ENCODE measurements around the gene POLR3E.

Gene POLR3E

GRCh38 chr16:22317001-22317530, 19.9 kb downstream of the POLR3E start:
- ATAC-seq (no peak), DNase-seq (no peak)
- no peaks in the 10 kb centered on the region for H3K27me3 Mint-ChIP-seq
- H3K27ac Mint-ChIP-seq = peak overlapping the region; percentile 4
- no peaks in the 10 kb centered on the region for H3K9me3 Mint-ChIP-seq
- H3K4me1 Mint-ChIP-seq = peaks cover 9% of the 10 kb centered on the region
- H3K36me3 Mint-ChIP-seq (ENCODE audit: low read depth) = peaks cover 43% of the 10 kb centered on the region
- no peak overlapping the region for H3K4me3 Mint-ChIP-seq

- no peaks in the 10 kb centered on the region for H3K27me3 Mint-ChIP-seq
- peaks cover 42% of the 10 kb centered on the region for H3K36me3 Mint-ChIP-seq (ENCODE audit: low read depth)
- H3K4me1 Mint-ChIP-seq = peaks cover 9% of the 10 kb centered on the region
- no peak for DNase-seq
- H3K27ac Mint-ChIP-seq = peak overlapping the region; percentile 4
- H3K9me3 Mint-ChIP-seq = no peaks in the 10 kb centered on the region
- no peak overlapping the region for H3K4me3 Mint-ChIP-seq
- no peak for ATAC-seq
Measured at GRCh38 chr16:22317625-22318024, 20.4 kb downstream of the POLR3E start.

- Mint-ChIP-seq H3K4me1 (peaks cover 9% of the 10 kb centered on the region), H3K9me3 (no peaks in the 10 kb centered on the region), H3K27me3 (no peaks in the 10 kb centered on the region), H3K36me3 (ENCODE audit: low read depth) (peaks cover 43% of the 10 kb centered on the region), H3K27ac (no peak overlapping the region), H3K4me3 (no peak overlapping the region)
- peak; percentile 69 for DNase-seq
- no peak for ATAC-seq
Measured at GRCh38 chr16:22318690-22319358, 21.6 kb downstream of the POLR3E start.

- Mint-ChIP-seq H3K4me3 (no peak overlapping the region), H3K9me3 (no peaks in the 10 kb centered on the region), H3K27ac (peak overlapping the region; percentile 68), H3K4me1 (peaks cover 9% of the 10 kb centered on the region), H3K36me3 (ENCODE audit: low read depth) (peaks cover 43% of the 10 kb centered on the region), H3K27me3 (no peaks in the 10 kb centered on the region)
- ATAC-seq (no peak), DNase-seq (no peak)
Measured at GRCh38 chr16:22320572-22321339, 23.5 kb downstream of the POLR3E start.

GRCh38 chr16:22321340-22322001, 24.3 kb downstream of the POLR3E start:
- Mint-ChIP-seq H3K4me3 (no peak overlapping the region), H3K4me1 (peaks cover 9% of the 10 kb centered on the region), H3K27ac (peak overlapping the region; percentile 68), H3K9me3 (no peaks in the 10 kb centered on the region), H3K36me3 (ENCODE audit: low read depth) (peaks cover 41% of the 10 kb centered on the region), H3K27me3 (no peaks in the 10 kb centered on the region)
- ATAC-seq (peak; percentile 59), DNase-seq (peak; percentile 67)

GRCh38 chr16:22322021-22322471, 24.8 kb downstream of the POLR3E start:
- Mint-ChIP-seq H3K36me3 (ENCODE audit: low read depth) (peaks cover 45% of the 10 kb centered on the region), H3K4me1 (peaks cover 9% of the 10 kb centered on the region), H3K9me3 (no peaks in the 10 kb centered on the region), H3K27ac (no peak overlapping the region), H3K4me3 (no peak overlapping the region), H3K27me3 (no peaks in the 10 kb centered on the region)
- no peak for DNase-seq
- ATAC-seq = no peak

- DNase-seq (no peak), ATAC-seq (no peak)
- H3K27ac Mint-ChIP-seq = no peak overlapping the region
- H3K9me3 Mint-ChIP-seq = no peaks in the 10 kb centered on the region
- no peaks in the 10 kb centered on the region for H3K27me3 Mint-ChIP-seq
- H3K4me3 Mint-ChIP-seq = no peak overlapping the region
- peaks cover 9% of the 10 kb centered on the region for H3K4me1 Mint-ChIP-seq
- H3K36me3 Mint-ChIP-seq (ENCODE audit: low read depth) = peaks cover 44% of the 10 kb centered on the region
Measured at GRCh38 chr16:22322741-22323140, 25.5 kb downstream of the POLR3E start.

GRCh38 chr16:22323173-22323958, 26.2 kb downstream of the POLR3E start:
- peaks cover 9% of the 10 kb centered on the region for H3K4me1 Mint-ChIP-seq
- ATAC-seq (no peak), DNase-seq (no peak)
- H3K27me3 Mint-ChIP-seq = no peaks in the 10 kb centered on the region
- H3K4me3 Mint-ChIP-seq = no peak overlapping the region
- no peaks in the 10 kb centered on the region for H3K9me3 Mint-ChIP-seq
- H3K36me3 Mint-ChIP-seq (ENCODE audit: low read depth) = peaks cover 43% of the 10 kb centered on the region
- no peak overlapping the region for H3K27ac Mint-ChIP-seq

- peaks cover 46% of the 10 kb centered on the region for H3K36me3 Mint-ChIP-seq (ENCODE audit: low read depth)
- no peak for DNase-seq
- no peak overlapping the region for H3K27ac Mint-ChIP-seq
- ATAC-seq = no peak
- no peaks in the 10 kb centered on the region for H3K27me3 Mint-ChIP-seq
- H3K4me3 Mint-ChIP-seq = no peak overlapping the region
- no peaks in the 10 kb centered on the region for H3K9me3 Mint-ChIP-seq
- peaks cover 9% of the 10 kb centered on the region for H3K4me1 Mint-ChIP-seq
Measured at GRCh38 chr16:22323959-22324786, 27.0 kb downstream of the POLR3E start.

GRCh38 chr16:22324787-22325597, 27.8 kb downstream of the POLR3E start:
- no peak overlapping the region for H3K27ac Mint-ChIP-seq
- H3K36me3 Mint-ChIP-seq (ENCODE audit: low read depth) = peaks cover 49% of the 10 kb centered on the region
- peaks cover 9% of the 10 kb centered on the region for H3K4me1 Mint-ChIP-seq
- ATAC-seq (no peak), DNase-seq (no peak)
- no peaks in the 10 kb centered on the region for H3K27me3 Mint-ChIP-seq
- H3K9me3 Mint-ChIP-seq = no peaks in the 10 kb centered on the region
- no peak overlapping the region for H3K4me3 Mint-ChIP-seq

- Mint-ChIP-seq H3K4me3 (no peak overlapping the region), H3K9me3 (no peaks in the 10 kb centered on the region), H3K27me3 (no peaks in the 10 kb centered on the region), H3K36me3 (ENCODE audit: low read depth) (peaks cover 52% of the 10 kb centered on the region), H3K27ac (no peak overlapping the region), H3K4me1 (peaks cover 6% of the 10 kb centered on the region)
- DNase-seq = no peak
- no peak for ATAC-seq
Measured at GRCh38 chr16:22325598-22326368, 28.6 kb downstream of the POLR3E start.

GRCh38 chr16:22326369-22326652, 29.1 kb downstream of the POLR3E start:
- peak overlapping the region; percentile 42 for H3K27ac Mint-ChIP-seq
- H3K4me3 Mint-ChIP-seq = no peak overlapping the region
- H3K9me3 Mint-ChIP-seq = no peaks in the 10 kb centered on the region
- DNase-seq (no peak), ATAC-seq (no peak)
- peaks cover 49% of the 10 kb centered on the region for H3K36me3 Mint-ChIP-seq (ENCODE audit: low read depth)
- H3K27me3 Mint-ChIP-seq = no peaks in the 10 kb centered on the region
- H3K4me1 Mint-ChIP-seq = peaks cover under 1% of the 10 kb centered on the region
